NB4 (cell line): ENCODE results near the gene DECR2.

Source experiments
- DNase-seq: peaks from one replicate; pipeline ENCODE4 v3.0.0; 2010; ENCODE audit warnings: low read depth
- H3K4me3 ChIP-seq: one replicate; pipeline ENCODE4 v1.5.1; 2011; ENCODE audit warnings: mild to moderate bottlenecking, low read depth, low read length, moderate library complexity
- MYC ChIP-seq: IDR thresholded peaks from 2 replicates; pipeline ENCODE4 v1.6.1; 2011; ENCODE audit warnings: low read depth, low read length
- POLR2A ChIP-seq: IDR thresholded peaks from 2 replicates; pipeline ENCODE4 v1.6.1; 2011; ENCODE audit warnings: mild to moderate bottlenecking; ENCODE audit not compliant: insufficient read length; ENCODE audit errors: extremely low read depth
- TF ChIP-seq, protein P1 (sequence below): IDR thresholded peaks from 2 replicates; pipeline ENCODE4 v1.6.1; 2011; ENCODE audit warnings: low read depth, low read length
- TF ChIP-seq, protein P2 (sequence below): IDR thresholded peaks from one replicate; pipeline ENCODE4 v1.5.1; 2012; ENCODE audit warnings: low read depth, low read length

The DECR2 gene

DNA sequence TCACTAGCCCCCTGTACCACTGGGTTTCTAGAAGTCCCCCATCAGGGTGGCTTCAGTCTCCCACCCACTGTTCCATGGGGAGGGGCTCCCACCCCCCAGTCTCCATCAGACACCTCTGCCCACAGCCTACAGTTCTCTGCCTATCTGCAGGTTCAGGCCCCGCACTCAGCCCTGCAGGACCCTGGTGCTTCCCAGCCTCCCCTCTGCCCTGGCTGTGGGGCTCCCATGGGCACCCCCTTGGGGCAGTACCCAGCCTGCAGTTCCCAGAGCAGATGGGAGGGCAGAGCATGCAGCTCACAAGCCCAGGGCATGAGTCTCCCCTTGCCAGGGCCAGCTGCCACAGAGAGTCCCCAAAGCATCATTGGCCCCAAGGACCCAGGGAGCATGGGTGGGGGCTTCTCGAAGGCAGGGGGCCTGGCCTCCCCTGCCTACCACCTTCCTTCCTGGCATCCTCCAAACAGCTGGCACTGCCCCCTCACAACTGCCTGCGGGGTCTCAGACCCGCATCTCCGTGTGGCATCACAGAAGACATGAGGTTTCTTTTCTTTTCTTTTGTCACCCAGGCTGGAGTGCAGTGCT, 28.6 kb upstream of the DECR2 start:
- TF ChIP-seq POLR2A (no peak), MYC (no peak)
- TF ChIP-seq, protein P1, sequence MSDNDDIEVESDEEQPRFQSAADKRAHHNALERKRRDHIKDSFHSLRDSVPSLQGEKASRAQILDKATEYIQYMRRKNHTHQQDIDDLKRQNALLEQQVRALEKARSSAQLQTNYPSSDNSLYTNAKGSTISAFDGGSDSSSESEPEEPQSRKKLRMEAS = no peak
- TF ChIP-seq, protein P2, sequence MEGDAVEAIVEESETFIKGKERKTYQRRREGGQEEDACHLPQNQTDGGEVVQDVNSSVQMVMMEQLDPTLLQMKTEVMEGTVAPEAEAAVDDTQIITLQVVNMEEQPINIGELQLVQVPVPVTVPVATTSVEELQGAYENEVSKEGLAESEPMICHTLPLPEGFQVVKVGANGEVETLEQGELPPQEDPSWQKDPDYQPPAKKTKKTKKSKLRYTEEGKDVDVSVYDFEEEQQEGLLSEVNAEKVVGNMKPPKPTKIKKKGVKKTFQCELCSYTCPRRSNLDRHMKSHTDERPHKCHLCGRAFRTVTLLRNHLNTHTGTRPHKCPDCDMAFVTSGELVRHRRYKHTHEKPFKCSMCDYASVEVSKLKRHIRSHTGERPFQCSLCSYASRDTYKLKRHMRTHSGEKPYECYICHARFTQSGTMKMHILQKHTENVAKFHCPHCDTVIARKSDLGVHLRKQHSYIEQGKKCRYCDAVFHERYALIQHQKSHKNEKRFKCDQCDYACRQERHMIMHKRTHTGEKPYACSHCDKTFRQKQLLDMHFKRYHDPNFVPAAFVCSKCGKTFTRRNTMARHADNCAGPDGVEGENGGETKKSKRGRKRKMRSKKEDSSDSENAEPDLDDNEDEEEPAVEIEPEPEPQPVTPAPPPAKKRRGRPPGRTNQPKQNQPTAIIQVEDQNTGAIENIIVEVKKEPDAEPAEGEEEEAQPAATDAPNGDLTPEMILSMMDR = no peak
- H3K4me3 ChIP-seq = no peak overlapping the region
- no peak for DNase-seq

DNA sequence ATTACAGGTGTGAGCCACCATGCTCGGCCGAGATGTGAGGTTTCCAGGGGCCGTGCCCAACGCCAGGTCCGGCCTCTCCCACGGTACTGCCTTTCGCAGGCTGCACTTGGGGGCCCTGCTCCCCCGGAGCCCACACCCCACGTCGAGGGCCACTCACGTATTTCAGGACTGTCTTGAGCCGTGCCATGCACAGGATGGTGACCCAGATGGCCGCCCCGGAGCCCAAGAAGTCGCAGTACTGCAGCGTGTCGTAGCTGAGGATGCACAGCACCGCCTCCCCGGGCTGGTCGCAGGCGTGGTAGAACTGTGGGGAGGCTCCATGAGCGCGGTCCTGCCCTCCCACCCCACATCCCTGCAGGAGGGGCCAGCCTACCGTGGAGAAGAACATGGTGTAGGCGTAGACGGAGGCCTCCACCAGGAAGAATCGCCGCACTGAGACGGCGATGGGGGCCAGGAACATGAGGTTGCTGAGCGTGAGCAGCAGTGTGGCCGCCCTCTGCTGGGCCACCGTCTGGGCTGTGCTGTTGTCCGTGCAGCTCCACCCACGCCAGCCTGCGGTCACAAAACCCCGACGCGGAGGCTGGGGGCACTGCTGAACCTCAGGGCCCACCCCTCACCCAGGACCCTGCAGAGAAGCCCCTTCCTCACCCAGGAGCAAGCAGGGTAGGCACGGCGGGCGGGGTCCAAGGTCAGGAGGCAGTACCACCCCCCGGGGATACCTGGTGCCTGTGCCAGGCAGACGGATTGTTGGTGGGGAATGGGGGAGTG, 27.7 kb upstream of the DECR2 start:
- no peak for DNase-seq
- TF ChIP-seq MYC (no peak), POLR2A (no peak)
- TF ChIP-seq, protein P2 = no peak
- TF ChIP-seq, protein P1 = no peak

DNA sequence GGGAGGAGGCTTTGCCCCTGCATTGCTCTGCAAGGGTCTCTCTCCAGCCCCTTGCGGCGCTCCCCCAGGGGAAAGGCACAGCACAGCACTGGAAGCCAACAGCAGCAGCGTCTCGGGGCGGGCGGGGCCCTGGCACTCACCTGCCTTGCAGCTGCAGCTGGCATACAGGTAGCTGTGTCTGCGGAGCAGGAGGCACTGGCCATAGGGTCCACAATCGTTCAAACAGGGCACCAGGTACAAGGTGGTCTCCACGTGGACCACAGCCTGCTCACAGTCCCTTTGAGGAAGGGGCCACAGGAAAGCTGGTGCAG, 27.1 kb upstream of the DECR2 start:
- no peak for DNase-seq
- H3K4me3 ChIP-seq = no peak overlapping the region
- TF ChIP-seq MYC (no peak), POLR2A (no peak)
- TF ChIP-seq, protein P1 = no peak
- TF ChIP-seq, protein P2 = no peak

More for the DNA sequence above, 27.7 kb upstream of the DECR2 start:
- H3K4me3 ChIP-seq = no peak overlapping the region

DNA sequence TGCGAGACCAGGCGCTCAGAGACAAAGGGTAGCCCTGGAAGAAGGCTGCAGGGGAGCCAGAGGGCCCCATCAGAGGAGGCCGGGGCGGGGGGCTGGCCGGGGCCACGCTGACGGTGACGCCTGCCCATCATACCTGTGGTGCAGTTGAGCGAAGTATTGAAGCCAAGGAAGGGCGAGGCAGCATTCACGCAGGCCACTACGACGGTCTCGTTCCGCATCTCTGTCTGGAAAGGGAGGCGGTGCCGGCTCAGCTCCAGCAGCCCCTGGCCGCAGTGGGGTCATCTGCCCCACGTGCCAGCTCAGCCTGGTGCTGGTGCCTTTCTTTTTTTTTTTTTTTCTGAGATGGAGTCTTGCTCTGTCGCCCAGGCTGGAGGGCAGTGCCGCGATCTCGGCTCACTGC, 26.5 kb upstream of the DECR2 start:
- TF ChIP-seq, protein P2 = no peak
- no peak for TF ChIP-seq POLR2A
- TF ChIP-seq, protein P1 = no peak
- TF ChIP-seq MYC = no peak
- H3K4me3 ChIP-seq = no peak overlapping the region
- DNase-seq = no peak

DNA sequence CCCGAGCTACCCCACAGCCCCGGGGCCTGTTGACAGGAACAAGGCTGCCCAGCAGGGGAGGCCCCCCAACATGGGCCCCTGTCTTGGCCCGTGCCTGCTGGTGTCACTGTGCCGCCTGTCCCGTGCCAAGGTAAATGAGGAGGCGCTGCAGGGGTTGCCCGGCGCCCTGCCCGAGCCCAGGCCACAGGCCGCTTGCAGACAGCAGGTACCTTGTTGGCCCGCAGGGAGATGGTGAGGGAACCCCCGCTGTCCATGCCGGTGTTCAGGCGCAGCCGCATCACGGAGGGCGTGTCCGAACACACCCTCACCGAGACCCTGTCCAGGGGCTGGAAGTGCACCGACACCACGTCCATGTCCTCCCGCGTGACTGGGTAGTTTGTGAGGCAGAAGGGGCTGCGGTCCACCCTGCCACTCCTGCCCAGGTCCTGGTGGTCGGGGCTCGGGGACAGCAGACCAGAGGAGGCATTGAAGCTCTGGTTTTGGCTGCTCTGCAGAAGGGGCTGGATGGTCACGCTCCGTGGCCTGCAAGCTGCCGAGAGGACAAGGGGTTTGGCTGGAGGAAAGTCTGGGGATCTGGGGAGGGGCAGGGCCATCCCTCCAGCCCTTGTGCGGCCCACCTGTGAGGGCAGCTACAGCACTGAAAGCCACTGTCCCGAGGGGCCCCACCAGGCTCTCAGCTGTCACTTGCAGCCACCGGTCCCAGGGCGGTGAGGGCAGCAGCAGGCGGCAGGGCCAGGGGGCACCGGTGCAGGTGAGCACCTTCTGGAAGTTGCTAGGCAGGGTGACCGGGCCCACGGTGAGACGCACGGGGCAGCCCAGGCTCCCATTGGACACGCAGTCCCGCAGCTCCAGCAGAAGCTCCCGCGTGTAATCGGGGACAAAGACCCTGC, 25.5 kb upstream of the DECR2 start:
- DNase-seq = no peak

More for the DNA sequence above, 25.5 kb upstream of the DECR2 start:
- TF ChIP-seq POLR2A = no peak
- TF ChIP-seq, protein P2 = no peak
- TF ChIP-seq, protein P1 = no peak
- no peak for TF ChIP-seq MYC
- no peak overlapping the region for H3K4me3 ChIP-seq
